Suprapubic skin (tissue), 4 donors: ENCODE measurements around the gene ARFGAP1.

Experiments
- CTCF ChIP-seq, 2 donors: fragments of 200-600 bp in 1 of 2; fragments of 450-650 bp in 1 of 2; sonication (generic) in 1 of 2; IDR thresholded peaks; one replicate each; pipeline ENCODE4 v1.5.1; 2016 to 2019; ENCODE audit warnings: antibody characterized with exemption in 2 of 2, mild to moderate bottlenecking in 1 of 2, moderate library complexity in 1 of 2
- EP300 ChIP-seq: sonication (generic); formaldehyde crosslinking; IDR thresholded peaks from one replicate; pipeline ENCODE4 v1.6.1; 2017; ENCODE audit warnings: antibody characterized with exemption
- POLR2A ChIP-seq, 2 donors: fragments of 450-650 bp; IDR thresholded peaks; one replicate each; pipeline ENCODE4 v1.6.1; 2017; ENCODE audit warnings: antibody characterized with exemption in 2 of 2, mild to moderate bottlenecking in 2 of 2, moderate library complexity in 2 of 2
- POLR2AphosphoS5 ChIP-seq, 3 donors: sonication (generic); formaldehyde crosslinking; IDR thresholded peaks; one replicate each; pipeline ENCODE4 v1.6.1; 2017; ENCODE audit warnings: antibody characterized with exemption in 3 of 3

- TF ChIP-seq POLR2AphosphoS5 (IDR thresholded peaks at IDR 0.05) (no peak), POLR2A (IDR thresholded peaks at IDR 0.05) (no peak), CTCF (IDR thresholded peaks at IDR 0.05) (no peak), EP300 (no peak)
Measured at GRCh38 chr20:63261795-63262528, 10.7 kb upstream of the ARFGAP1 start.
